IMR-90 (cell line): ENCODE data around the gene FBLN1. TPM values are rescaled to one million over a fixed set of nuclear protein-coding genes. Genes with fewer than 3 reads are reported as not detected.

Experiments
- ATAC-seq: fragments of 200-7000 bp; cut with Tn5 transposase; 2 replicates; pipeline ENCODE4 v1.9.1; 2020; ENCODE audit warnings: low read depth, mild to moderate bottlenecking, moderate library complexity
- BruUV-seq: library from RNA; stranded (reverse); fragments of 400-500 nt; replicated peaks from 2 replicates; lab custom pipeline; 2021; lab: Mats Ljungman, UMichigan
- CTCF ChIA-PET: fragments of 300-600 bp; formaldehyde crosslinking; extraction: SDS; loops from one replicate; lab custom pipeline; 2021; ENCODE audit warnings: antibody characterized with exemption; lab: Yijun Ruan, JAX
- POLR2A ChIA-PET: fragments of 300-600 bp; sonication (Branson Sonifier 250); formaldehyde crosslinking; loops from one replicate; lab custom pipeline; 2022; ENCODE audit warnings: antibody characterized with exemption; ENCODE audit not compliant: unreplicated experiment; lab: Charles Lee
- DNase-seq: peaks from one replicate; pipeline ENCODE4 v3.0.0; 2013
- H2AFZ ChIP-seq: replicated peaks from 2 replicates; pipeline ENCODE3; 2013; ENCODE audit warnings: low read length, mild to moderate bottlenecking; ENCODE audit not compliant: poor library complexity
- H2AK5ac ChIP-seq: 2 replicates; pipeline ENCODE4 v1.6.1; 2013; ENCODE audit warnings: low read depth, low read length, inconsistent platforms
- H2AK9ac ChIP-seq: replicated peaks from 2 replicates; pipeline ENCODE3; 2013; ENCODE audit warnings: mild to moderate bottlenecking, low read depth, low read length, moderate library complexity; ENCODE audit not compliant: poor library complexity
- H2BK120ac ChIP-seq: 2 replicates; pipeline ENCODE4 v1.6.1; 2013; ENCODE audit warnings: low read depth, low read length, inconsistent platforms
- H2BK15ac ChIP-seq: 3 replicates; pipeline ENCODE4 v1.6.1; 2013; ENCODE audit warnings: low read depth, low read length, inconsistent platforms
- H2BK20ac ChIP-seq: 2 replicates; pipeline ENCODE4 v1.6.1; 2013; ENCODE audit warnings: low read depth, mild to moderate bottlenecking, inconsistent platforms, low read length, moderate library complexity
- H2BK5ac ChIP-seq: 2 replicates; pipeline ENCODE4 v1.6.1; 2013; ENCODE audit warnings: mild to moderate bottlenecking, low read depth, low read length, inconsistent platforms; ENCODE audit not compliant: poor library complexity, severe bottlenecking
- H3K14ac ChIP-seq: replicated peaks from 2 replicates; pipeline ENCODE4 v1.6.1; 2013; ENCODE audit warnings: low read depth, low read length, inconsistent platforms
- H3K18ac ChIP-seq: 2 replicates; pipeline ENCODE4 v1.6.1; 2013; ENCODE audit warnings: low read depth, low read length, control low read depth
- H3K23ac ChIP-seq: 2 replicates; pipeline ENCODE4 v1.6.1; 2013; ENCODE audit warnings: low read depth, low read length, inconsistent platforms
- H3K27ac ChIP-seq: 2 replicates; pipeline ENCODE4 v1.5.1; 2013; ENCODE audit warnings: mild to moderate bottlenecking, control low read depth, low read length; ENCODE audit not compliant: insufficient read depth
- H3K27me3 ChIP-seq: 2 replicates; pipeline ENCODE4 v1.6.1; 2013; ENCODE audit warnings: low read length; ENCODE audit not compliant: control insufficient read depth, insufficient read depth
- H3K36me3 ChIP-seq: 2 replicates; pipeline ENCODE4 v1.6.1; 2013; ENCODE audit warnings: low read length, mixed read lengths; ENCODE audit not compliant: control insufficient read depth, insufficient read depth
- H3K4ac ChIP-seq: 2 replicates; pipeline ENCODE4 v1.6.1; 2013; ENCODE audit warnings: low read depth, low read length, inconsistent platforms
- H3K4me1 ChIP-seq: 2 replicates; pipeline ENCODE4 v1.6.1; 2013; ENCODE audit warnings: low read length, mixed read lengths; ENCODE audit not compliant: control insufficient read depth, insufficient read depth
- H3K4me2 ChIP-seq: 2 replicates; pipeline ENCODE4 v1.6.1; 2013; ENCODE audit warnings: low read depth, mild to moderate bottlenecking, control low read depth, low read length, moderate library complexity
- H3K4me3 ChIP-seq: 2 replicates; pipeline ENCODE4 v1.5.1; 2013; ENCODE audit warnings: low read depth, mild to moderate bottlenecking, control low read depth, low read length, moderate library complexity; ENCODE audit not compliant: insufficient read depth
- H3K56ac ChIP-seq: 2 replicates; pipeline ENCODE4 v1.6.1; 2013; ENCODE audit warnings: low read length, inconsistent platforms; ENCODE audit not compliant: insufficient read depth; ENCODE audit errors: extremely low read depth
- H3K79me1 ChIP-seq, 2 experiments: 2 replicates each; pipeline ENCODE4 v1.6.1; 2013; ENCODE audit warnings: low read length in 2 of 2, inconsistent platforms in 1 of 2, low read depth in 1 of 2
- H3K9ac ChIP-seq: 2 replicates; pipeline ENCODE4 v1.6.1; 2013; ENCODE audit warnings: low read depth, low read length, control low read depth
- H3K9me1 ChIP-seq: 2 replicates; pipeline ENCODE4 v1.6.1; 2013; ENCODE audit warnings: low read length, inconsistent platforms; ENCODE audit not compliant: insufficient read depth
- H3K9me3 ChIP-seq: 2 replicates; pipeline ENCODE4 v1.6.1; 2013; ENCODE audit warnings: low read length; ENCODE audit not compliant: control insufficient read depth, insufficient read depth
- H4K20me1 ChIP-seq: 2 replicates; pipeline ENCODE4 v1.6.1; 2013; ENCODE audit warnings: low read length, inconsistent platforms; ENCODE audit not compliant: insufficient read depth
- H4K5ac ChIP-seq: 2 replicates; pipeline ENCODE4 v1.6.1; 2013; ENCODE audit warnings: mild to moderate bottlenecking, low read depth, low read length, control low read depth
- H4K8ac ChIP-seq, 2 experiments: 2 replicates each; pipeline ENCODE4 v1.6.1; 2013; ENCODE audit warnings: low read depth in 2 of 2, low read length in 2 of 2, control low read depth in 1 of 2, inconsistent platforms in 1 of 2
- H4K91ac ChIP-seq: 2 replicates; pipeline ENCODE4 v1.6.1; 2013; ENCODE audit warnings: low read depth, low read length, inconsistent platforms; ENCODE audit not compliant: insufficient read depth
- BHLHE40 ChIP-seq: fragments of 150-350 bp; IDR thresholded peaks from 2 replicates; pipeline ENCODE4 v1.6.1; 2016; ENCODE audit warnings: mild to moderate bottlenecking, low read depth, low read length
- CEBPB ChIP-seq: IDR thresholded peaks from 2 replicates; pipeline ENCODE4 v1.6.1; 2012; ENCODE audit warnings: low read depth, low read length, improper control_type of control experiment
- CHD1 ChIP-seq: IDR thresholded peaks from 2 replicates; pipeline ENCODE4 v1.6.1; 2012; ENCODE audit warnings: low read depth, low read length, improper control_type of control experiment
- CTCF ChIP-seq: conservative IDR thresholded peaks from 2 replicates; pipeline ENCODE4 v1.5.1; 2012; ENCODE audit warnings: mild to moderate bottlenecking, low read depth, low read length, improper control_type of control experiment
- FOS ChIP-seq: fragments of 150-350 bp; IDR thresholded peaks from 2 replicates; pipeline ENCODE4 v1.6.1; 2016; ENCODE audit warnings: low read depth, low read length
- MAFK ChIP-seq: IDR thresholded peaks from 2 replicates; pipeline ENCODE4 v1.6.1; 2012; ENCODE audit warnings: low read depth, low read length, improper control_type of control experiment
- MAZ ChIP-seq: IDR thresholded peaks from 2 replicates; pipeline ENCODE4 v1.6.1; 2012; ENCODE audit warnings: low read depth, mild to moderate bottlenecking, low read length, improper control_type of control experiment, moderate library complexity, borderline replicate concordance
- MXI1 ChIP-seq: IDR thresholded peaks from 2 replicates; pipeline ENCODE4 v1.6.1; 2012; ENCODE audit warnings: low read depth, mild to moderate bottlenecking, low read length, moderate library complexity, borderline replicate concordance
- NFE2L2 ChIP-seq: fragments of 150-350 bp; IDR thresholded peaks from 2 replicates; pipeline ENCODE4 v1.6.1; 2016; ENCODE audit warnings: low read depth, mild to moderate bottlenecking, low read length
- POLR2A ChIP-seq: IDR thresholded peaks from 2 replicates; pipeline ENCODE4 v1.6.1; 2012; ENCODE audit warnings: mild to moderate bottlenecking, low read depth, low read length
- RAD21 ChIP-seq: IDR thresholded peaks from 2 replicates; pipeline ENCODE4 v1.6.1; 2012; ENCODE audit warnings: low read length, improper control_type of control experiment
- RCOR1 ChIP-seq: IDR thresholded peaks from 2 replicates; pipeline ENCODE4 v1.6.1; 2012; ENCODE audit warnings: mild to moderate bottlenecking, low read length, improper control_type of control experiment; ENCODE audit not compliant: insufficient replicate concordance
- RFX5 ChIP-seq: IDR thresholded peaks from 2 replicates; pipeline ENCODE4 v1.8.0; 2012; ENCODE audit warnings: low read depth, mild to moderate bottlenecking, low read length, moderate library complexity
- SMC3 ChIP-seq: fragments of 150-350 bp; IDR thresholded peaks from 2 replicates; pipeline ENCODE4 v1.6.1; 2016; ENCODE audit warnings: low read depth, mild to moderate bottlenecking, antibody characterized with exemption, low read length, moderate library complexity
- WGBS, 2 experiments: methylation state at CpG; one replicate each; pipeline versions ENCODE4 v1.1.5 to v1.1.7; 2013; ENCODE audit warnings: missing lambda C conversion rate in 2 of 2; ENCODE audit not compliant: insufficient read length in 1 of 2; ENCODE audit errors: extremely low coverage in 2 of 2; 5-methylcytosine and 5-hydroxymethylcytosine counted together
- dilution Hi-C: fragments of 300-500 bp; cut with HindIII; formaldehyde crosslinking; loops from one replicate; pipeline ENCODE4 v1.14.3; 2018; ENCODE audit warnings: low sequenced_read_pairs; ENCODE audit not compliant: unreplicated experiment
- in situ Hi-C: fragments of 300-500 bp; cut with MboI; formaldehyde crosslinking; loops from 3 replicates; pipeline ENCODE4 v1.14.3; 2019; ENCODE audit warnings: low sequenced_read_pairs, inconsistent platforms, mixed read lengths
- intact Hi-C: fragments of 100-400 bp; cut with micrococcal nuclease; formaldehyde crosslinking; loops from 2 replicates; pipeline ENCODE4 v1.10.0; 2022
- polyA plus RNA-seq, 3 experiments: library from polyadenylated mRNA; depleted of rRNA; stranded (reverse); fragments of >200 nt; gene quantifications; 2 replicates each; pipeline ENCODE4 v1.2.3, GENCODE V29; 2012; ENCODE audit warnings: low replicate concordance in 1 of 3
- total RNA-seq: library from RNA; depleted of rRNA; stranded (reverse); fragments of >200 nt; gene quantifications from 2 replicates; pipeline ENCODE4 v1.2.3, GENCODE V29; 2012
- TF ChIP-seq, protein P1 (sequence below): fragments of 150-350 bp; IDR thresholded peaks from 2 replicates; pipeline ENCODE4 v1.6.1; 2016; ENCODE audit warnings: low read depth, mild to moderate bottlenecking, low read length, moderate library complexity, borderline replicate concordance
- TF ChIP-seq, protein P2 (sequence below): fragments of 150-350 bp; IDR thresholded peaks from 2 replicates; pipeline ENCODE4 v1.6.1; 2017; ENCODE audit warnings: mild to moderate bottlenecking, antibody characterized with exemption, low read length, low read depth

FBLN1 gene
- total and polyA plus RNA-seq, 2 of the 4 experiments (the other 2 are of a cell fraction) = 11.3 to 87.9 TPM

- H3K4ac ChIP-seq = no peak overlapping the region
- H3K4me3 ChIP-seq = no peak overlapping the region
- no peak overlapping the region for H3K4me2 ChIP-seq
- ChIA-PET CTCF (no interaction called here), POLR2A (no interaction called here)
- in situ Hi-C loops = no loop called here
- no peak for DNase-seq
- no peak for ATAC-seq
- no peak overlapping the region for H2BK120ac ChIP-seq
- no peaks in the 10 kb centered on the region for H3K27me3 ChIP-seq
- no peak overlapping the region for H3K23ac ChIP-seq
- intact Hi-C loops = no loop called here
- H2AFZ ChIP-seq = no peak overlapping the region
- no peak overlapping the region for H2BK15ac ChIP-seq
- 100% methylated on average over 2 of the region's 4 CpGs; no CpG with 5 or more reads in 1 of the 2 experiments for WGBS, 2 experiments
- H3K9me3 ChIP-seq = peaks cover 5% of the 10 kb centered on the region
- no peak overlapping the region for H3K18ac ChIP-seq
- H4K8ac ChIP-seq = no peak overlapping the region
- no peak overlapping the region for H3K14ac ChIP-seq
- no peak overlapping the region for H2BK20ac ChIP-seq
- H3K56ac ChIP-seq = no peak overlapping the region
- no peaks in the 10 kb centered on the region for H4K20me1 ChIP-seq
- H4K5ac ChIP-seq = no peak overlapping the region
- H2AK5ac ChIP-seq = no peak overlapping the region
- dilution Hi-C loops = no loop called here
- no peaks in the 10 kb centered on the region for H3K36me3 ChIP-seq
- H3K27ac ChIP-seq = no peak overlapping the region
- no peak overlapping the region for H3K9ac ChIP-seq
- TF ChIP-seq NFE2L2 (no peak), RAD21 (no peak), CTCF (no peak), BHLHE40 (no peak), POLR2A (no peak), CHD1 (no peak), MAZ (no peak), SMC3 (no peak), RCOR1 (no peak), RFX5 (no peak), FOS (no peak), MAFK (no peak), MXI1 (no peak), CEBPB (no peak)
- TF ChIP-seq, protein P1, sequence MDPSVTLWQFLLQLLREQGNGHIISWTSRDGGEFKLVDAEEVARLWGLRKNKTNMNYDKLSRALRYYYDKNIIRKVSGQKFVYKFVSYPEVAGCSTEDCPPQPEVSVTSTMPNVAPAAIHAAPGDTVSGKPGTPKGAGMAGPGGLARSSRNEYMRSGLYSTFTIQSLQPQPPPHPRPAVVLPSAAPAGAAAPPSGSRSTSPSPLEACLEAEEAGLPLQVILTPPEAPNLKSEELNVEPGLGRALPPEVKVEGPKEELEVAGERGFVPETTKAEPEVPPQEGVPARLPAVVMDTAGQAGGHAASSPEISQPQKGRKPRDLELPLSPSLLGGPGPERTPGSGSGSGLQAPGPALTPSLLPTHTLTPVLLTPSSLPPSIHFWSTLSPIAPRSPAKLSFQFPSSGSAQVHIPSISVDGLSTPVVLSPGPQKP = no peak
- TF ChIP-seq, protein P2, sequence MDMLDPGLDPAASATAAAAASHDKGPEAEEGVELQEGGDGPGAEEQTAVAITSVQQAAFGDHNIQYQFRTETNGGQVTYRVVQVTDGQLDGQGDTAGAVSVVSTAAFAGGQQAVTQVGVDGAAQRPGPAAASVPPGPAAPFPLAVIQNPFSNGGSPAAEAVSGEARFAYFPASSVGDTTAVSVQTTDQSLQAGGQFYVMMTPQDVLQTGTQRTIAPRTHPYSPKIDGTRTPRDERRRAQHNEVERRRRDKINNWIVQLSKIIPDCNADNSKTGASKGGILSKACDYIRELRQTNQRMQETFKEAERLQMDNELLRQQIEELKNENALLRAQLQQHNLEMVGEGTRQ = no peak
- BruUV-seq = no TSS peak
- no peak overlapping the region for H2AK9ac ChIP-seq
- H4K91ac ChIP-seq = no peak overlapping the region
- peaks cover 3% of the 10 kb centered on the region; the same call in 1 of the 2 replicates for H3K9me1 ChIP-seq
- peaks cover 4% of the 10 kb centered on the region; the same call in 1 of the 2 replicates for H3K4me1 ChIP-seq
- no peak overlapping the region for H2BK5ac ChIP-seq
- no peaks in the 10 kb centered on the region for H3K79me1 ChIP-seq
Observed at GRCh38 chr22:45488764-45489370, 13.8 kb upstream of the FBLN1 start.
